H9 (cell line): ENCODE measurements around the gene DESI2. TPM values are rescaled to one million over a fixed set of nuclear protein-coding genes. Genes with fewer than 3 reads are reported as not detected.

Source experiments
- DNase-seq: peaks from one replicate; pipeline ENCODE4 v3.0.0-alpha.2; 2017
- H2AFZ ChIP-seq: one replicate; pipeline ENCODE4 v1.6.1; 2013; ENCODE audit warnings: mild to moderate bottlenecking, low read length, control low read depth, moderate library complexity
- H2AK5ac ChIP-seq: 2 replicates; pipeline ENCODE4 v1.6.1; 2013; ENCODE audit warnings: low read length, control low read depth, mixed read lengths; ENCODE audit not compliant: insufficient read length
- H2BK120ac ChIP-seq: one replicate; pipeline ENCODE4 v1.6.1; 2013; ENCODE audit warnings: low read depth, mild to moderate bottlenecking, low read length, control low read depth, inconsistent platforms; ENCODE audit not compliant: poor library complexity, severe bottlenecking
- H2BK12ac ChIP-seq: 2 replicates; pipeline ENCODE4 v1.6.1; 2013; ENCODE audit warnings: low read length, control low read depth, mixed read lengths, low read depth; ENCODE audit not compliant: insufficient read length
- H2BK15ac ChIP-seq: 2 replicates; pipeline ENCODE4 v1.6.1; 2013; ENCODE audit warnings: low read depth, low read length, control low read depth
- H2BK20ac ChIP-seq: one replicate; pipeline ENCODE4 v1.6.1; 2013; ENCODE audit warnings: low read depth, mild to moderate bottlenecking, low read length, control low read depth, inconsistent platforms; ENCODE audit not compliant: poor library complexity, severe bottlenecking
- H2BK5ac ChIP-seq: 2 replicates; pipeline ENCODE4 v1.6.1; 2013; ENCODE audit warnings: low read length, control low read depth, mixed read lengths; ENCODE audit not compliant: insufficient read length
- H3K14ac ChIP-seq: 2 replicates; pipeline ENCODE4 v1.6.1; 2013; ENCODE audit warnings: low read length, control low read depth; ENCODE audit not compliant: insufficient read depth
- H3K18ac ChIP-seq: 2 replicates; pipeline ENCODE4 v1.6.1; 2013; ENCODE audit warnings: low read depth, mild to moderate bottlenecking, mixed read lengths, low read length, control low read depth; ENCODE audit not compliant: insufficient read length
- H3K23ac ChIP-seq: 2 replicates; pipeline ENCODE4 v1.6.1; 2013; ENCODE audit warnings: low read length, control low read depth, mixed read lengths, low read depth; ENCODE audit not compliant: insufficient read length
- H3K23me2 ChIP-seq: 2 replicates; pipeline ENCODE4 v1.6.1; 2013; ENCODE audit warnings: low read depth, mild to moderate bottlenecking, mixed read lengths, low read length, control low read depth; ENCODE audit not compliant: insufficient read length, poor library complexity, severe bottlenecking
- H3K27ac ChIP-seq: 2 replicates; pipeline ENCODE4 v1.5.1; 2013; ENCODE audit warnings: low read length, control low read depth, mixed read lengths, low read depth; ENCODE audit not compliant: insufficient read length
- H3K27me3 ChIP-seq: 2 replicates; pipeline ENCODE4 v1.6.1; 2013; ENCODE audit warnings: low read length, control low read depth, inconsistent platforms; ENCODE audit not compliant: insufficient read depth
- H3K4ac ChIP-seq: 2 replicates; pipeline ENCODE4 v1.6.1; 2013; ENCODE audit warnings: low read depth, mild to moderate bottlenecking, control low read depth, inconsistent platforms, low read length, moderate library complexity
- H3K4me1 ChIP-seq: 2 replicates; pipeline ENCODE4 v1.6.1; 2013; ENCODE audit warnings: low read length, control low read depth, inconsistent platforms; ENCODE audit not compliant: insufficient read depth
- H3K4me2 ChIP-seq: 2 replicates; pipeline ENCODE4 v1.6.1; 2013; ENCODE audit warnings: low read length, control low read depth, mixed read lengths; ENCODE audit not compliant: insufficient read length, insufficient read depth
- H3K56ac ChIP-seq: 2 replicates; pipeline ENCODE4 v1.6.1; 2013; ENCODE audit warnings: low read depth, mild to moderate bottlenecking, mixed read lengths, low read length, control low read depth; ENCODE audit not compliant: insufficient read length
- H3K79me1 ChIP-seq: 2 replicates; pipeline ENCODE4 v1.6.1; 2013; ENCODE audit warnings: low read depth, mild to moderate bottlenecking, moderate library complexity, low read length, control low read depth, inconsistent platforms; ENCODE audit not compliant: insufficient read depth, poor library complexity, severe bottlenecking
- H3K79me2 ChIP-seq: 2 replicates; pipeline ENCODE4 v1.6.1; 2013; ENCODE audit warnings: low read length, control low read depth, inconsistent platforms; ENCODE audit not compliant: insufficient read depth
- H3K9ac ChIP-seq: 2 replicates; pipeline ENCODE4 v1.6.1; 2013; ENCODE audit warnings: low read length, control low read depth, mixed read lengths; ENCODE audit not compliant: insufficient read length; ENCODE audit errors: extremely low read depth
- H3K9me3 ChIP-seq: one replicate; pipeline ENCODE4 v1.6.1; 2013; ENCODE audit warnings: low read depth, low read length, inconsistent platforms; ENCODE audit not compliant: control insufficient read depth
- H3T11ph ChIP-seq: one replicate; pipeline ENCODE4 v1.6.1; 2013; ENCODE audit warnings: mild to moderate bottlenecking, low read length, control low read depth, inconsistent platforms
- H4K20me1 ChIP-seq: one replicate; pipeline ENCODE4 v1.6.1; 2013; ENCODE audit not compliant: control insufficient read depth, insufficient read length, insufficient read depth
- H4K5ac ChIP-seq: 2 replicates; pipeline ENCODE4 v1.6.1; 2013; ENCODE audit warnings: low read depth, mild to moderate bottlenecking, mixed read lengths, low read length, control low read depth; ENCODE audit not compliant: insufficient read length
- H4K8ac ChIP-seq: replicated peaks from 2 replicates; pipeline ENCODE4 v1.6.1; 2013; ENCODE audit warnings: low read length, control low read depth, mixed read lengths, low read depth; ENCODE audit not compliant: insufficient read length
- H4K91ac ChIP-seq: 2 replicates; pipeline ENCODE4 v1.6.1; 2013; ENCODE audit warnings: low read depth, mild to moderate bottlenecking, moderate library complexity, mixed read lengths, low read length, control low read depth; ENCODE audit not compliant: insufficient read length
- H3K27ac Mint-ChIP-seq, 3 experiments: 2 replicates in 2 of 3; 3 replicates in 1 of 3; pipeline ENCODE4 v1.8.0; 2020 to 2021; ENCODE audit warnings: mixed read lengths in 3 of 3, mild to moderate bottlenecking in 1 of 3, moderate library complexity in 1 of 3
- H3K27me3 Mint-ChIP-seq: 2 replicates; pipeline ENCODE4 v1.8.0; 2021; ENCODE audit warnings: low read depth, mild to moderate bottlenecking, moderate library complexity, mixed read lengths
- H3K36me3 Mint-ChIP-seq, 3 experiments: 2 replicates in 2 of 3; 3 replicates in 1 of 3; pipeline ENCODE4 v1.8.0; 2020 to 2021; ENCODE audit warnings: low read depth in 3 of 3, mixed read lengths in 3 of 3; ENCODE audit not compliant: insufficient read depth in 1 of 3
- H3K4me1 Mint-ChIP-seq, 2 experiments: 2 replicates each; pipeline ENCODE4 v1.8.0; 2020; ENCODE audit warnings: mixed read lengths in 2 of 2
- H3K4me3 Mint-ChIP-seq, 2 experiments: 2 replicates in 1 of 2; 3 replicates in 1 of 2; pipeline ENCODE4 v1.8.0; 2020 to 2021; ENCODE audit warnings: mild to moderate bottlenecking in 2 of 2, mixed read lengths in 2 of 2, moderate library complexity in 1 of 2
- H3K9me3 Mint-ChIP-seq, 2 experiments: 2 replicates in 1 of 2; 3 replicates in 1 of 2; pipeline ENCODE4 v1.8.0; 2020; ENCODE audit warnings: mild to moderate bottlenecking in 2 of 2, mixed read lengths in 2 of 2, moderate library complexity in 1 of 2
- CTCF ChIP-seq: fragments of 200-600 bp; sonication (generic); conservative IDR thresholded peaks from 3 replicates; pipeline ENCODE4 v1.8.0; 2021; ENCODE audit warnings: antibody characterized with exemption, mild to moderate bottlenecking
- WGBS: extraction: QIAGEN DNeasy Blood & Tissue Kit; methylation state at CpG from one replicate; pipeline ENCODE4 v1.1.7; 2013; ENCODE audit warnings: missing lambda C conversion rate, low lambda C conversion rate, mixed read lengths; ENCODE audit not compliant: insufficient read length; ENCODE audit errors: extremely low coverage; 5-methylcytosine and 5-hydroxymethylcytosine counted together
- total RNA-seq: library from RNA; stranded (reverse); gene quantifications from 2 replicates; pipeline ENCODE4 v1.2.1, GENCODE V29; 2021

Gene DESI2
- total RNA-seq, 1 experiment from 2014 or later = 89.9 TPM

DNA sequence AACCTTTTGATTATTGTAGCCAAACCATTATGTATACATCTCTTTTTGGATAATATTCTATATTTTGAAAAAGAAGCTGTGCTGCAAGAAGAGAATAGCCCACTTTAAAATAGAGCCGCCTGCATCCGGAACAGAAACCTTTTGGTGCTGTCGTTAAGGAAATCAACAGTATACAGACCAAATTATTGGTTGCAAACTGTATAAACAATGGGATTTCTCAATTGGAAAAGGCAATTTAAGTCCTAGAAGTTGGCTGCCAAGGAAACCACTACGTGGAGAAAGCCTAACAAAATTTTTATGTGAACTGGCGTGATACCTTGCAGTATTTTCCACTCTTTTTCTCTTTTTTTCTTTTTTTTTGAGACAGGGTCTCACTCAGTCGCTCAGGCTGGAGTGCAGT is 25.8 kb downstream of the DESI2 start:
- Histone ChIP-seq H4K20me1 (no peaks in the 10 kb centered on the region), H3K9ac (no peak overlapping the region), H3K4ac (no peak overlapping the region), H3K56ac (no peak overlapping the region), H4K91ac (no peak overlapping the region), H3K79me2 (peaks cover 3% of the 10 kb centered on the region; the same call in 1 of the 2 replicates), H2AFZ (no peak overlapping the region), H2BK5ac (no peak overlapping the region), H4K5ac (no peak overlapping the region), H3K4me2 (no peak overlapping the region), H2BK120ac (no peak overlapping the region), H3K23me2 (no peaks in the 10 kb centered on the region), H3K79me1 (peaks cover 3% of the 10 kb centered on the region), H2AK5ac (no peak overlapping the region), H3T11ph (no peak overlapping the region), H3K23ac (no peak overlapping the region), H3K27me3 (no peaks in the 10 kb centered on the region), H3K14ac (no peak overlapping the region), H2BK12ac (no peak overlapping the region), H3K18ac (no peak overlapping the region), H3K9me3 (no peaks in the 10 kb centered on the region), H3K27ac (no peak overlapping the region), H4K8ac (no peak overlapping the region), H3K4me1 (no peaks in the 10 kb centered on the region), H2BK15ac (no peak overlapping the region), H2BK20ac (no peak overlapping the region)
- Mint-ChIP-seq H3K27me3 (no peaks in the 10 kb centered on the region; the same call in 1 of the 2 replicates), H3K9me3 (no peaks in the 10 kb centered on the region), H3K27ac (peak overlapping the region in 2 of 3 experiments; percentile 4 to 58; a peak in 2 of 7 replicates), H3K36me3 (peaks cover 19 to 46% (median 38%) of the 10 kb centered on the region in 3 experiments), H3K4me1 (peaks cover 13 to 16% of the 10 kb centered on the region in 2 experiments), H3K4me3 (no peak overlapping the region)
- DNase-seq = no peak
- TF ChIP-seq CTCF = no peak
- no CpG with 5 or more reads among the region's 6 CpGs for whole genome bisulfite sequencing
